Measurements from ENCODE around the gene ZSCAN16. TPM values are rescaled to one million over a fixed set of nuclear protein-coding genes. Genes with fewer than 3 reads are reported as not detected.

ZSCAN16 gene
- total and polyA plus RNA-seq, 2 of the 13 experiments (the other 11 are each of a cell fraction or from before 2014, with no cell fraction given), result 5.7 to 12.7 TPM

DNA sequence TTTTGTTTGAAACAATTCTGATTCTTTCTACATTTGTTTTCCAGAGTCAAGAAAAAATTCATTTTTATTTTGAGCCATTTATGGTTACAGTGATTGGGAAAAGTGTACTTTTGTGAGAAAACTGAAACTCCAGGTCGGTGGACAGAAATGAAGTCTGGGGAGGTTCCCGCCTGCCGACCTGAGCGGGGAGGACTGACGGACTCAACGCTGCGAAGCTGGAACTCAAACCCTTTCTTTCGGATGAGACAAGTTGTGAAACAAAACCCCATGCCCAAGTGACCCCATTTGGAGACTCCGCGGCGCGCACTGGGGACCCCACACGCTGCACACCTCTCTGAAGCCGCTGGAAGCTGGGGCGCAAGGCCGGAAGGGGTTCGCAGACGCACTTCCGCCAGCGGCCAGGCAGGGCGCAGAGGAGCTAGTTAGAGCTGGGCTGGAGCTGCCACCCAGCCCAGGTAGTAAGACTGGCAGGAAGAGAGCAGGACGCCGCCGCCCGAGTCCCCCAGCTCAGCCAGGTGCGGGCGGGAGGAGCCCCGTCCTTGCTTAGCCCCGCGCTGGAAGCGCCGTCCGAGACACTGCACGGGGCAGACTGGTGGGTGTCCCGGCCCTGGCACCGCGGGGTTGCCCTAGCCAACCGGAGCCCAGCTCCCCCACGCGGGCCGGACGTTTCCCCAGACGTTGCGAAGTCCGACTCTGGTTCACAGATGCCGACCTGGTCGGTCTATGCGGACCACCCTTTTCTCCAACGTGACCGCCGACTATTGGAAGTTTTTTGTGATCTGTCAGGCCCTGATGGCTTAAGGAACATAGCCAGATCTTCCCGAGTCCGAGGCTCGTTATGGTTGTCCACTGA lies 19.8 kb upstream of the ZSCAN16 start (continued):
- no peak; the same call in 1 of the 2 replicates for TF ChIP-seq ZNF616 (CRISPR knock-in tag; IDR thresholded peaks at IDR 0.05; ENCODE audit: low read depth)
- TF ChIP-seq HMGXB4 (CRISPR knock-in tag; IDR thresholded peaks at IDR 0.05; ENCODE audit: borderline replicate concordance in 1 of 2, low read depth in 1 of 2), result peak; percentile 97 to 99
- 0 out of 2 replicates have a peak, but pooled peaks have one; percentile 14 for TF ChIP-seq RCOR2 (CRISPR knock-in tag; IDR thresholded peaks at IDR 0.05)
- no peak for TF ChIP-seq ZNF496 (CRISPR knock-in tag; IDR thresholded peaks at IDR 0.05; ENCODE audit: insufficient replicate concordance)
- no peak for TF ChIP-seq ZNF75D (CRISPR knock-in tag; IDR thresholded peaks at IDR 0.05; ENCODE audit: borderline replicate concordance)
- no peak for TF ChIP-seq ZNF326 (CRISPR knock-in tag; IDR thresholded peaks at IDR 0.05; ENCODE audit: borderline replicate concordance)
- TF ChIP-seq AGO2 (optimal IDR thresholded peaks at IDR 0.05; ENCODE audit: low read depth, low read length), result peak; percentile 88
- peak; percentile 88 for TF ChIP-seq ZNF274 (CRISPR knock-in tag; IDR thresholded peaks at IDR 0.05)
- peak; percentile 94 for TF ChIP-seq ZNF891 (CRISPR knock-in tag; IDR thresholded peaks at IDR 0.05)
- TF ChIP-seq ZNF589 (CRISPR knock-in tag; conservative IDR thresholded peaks at IDR 0.05), result no peak
- peak; percentile 94 for TF ChIP-seq POLR2AphosphoS5 (IDR thresholded peaks at IDR 0.05; ENCODE audit: low read depth, low read length)
- TF ChIP-seq NBN (conservative IDR thresholded peaks at IDR 0.05), result no peak
- TF ChIP-seq ZFP90 (CRISPR knock-in tag; IDR thresholded peaks at IDR 0.05; ENCODE audit: borderline replicate concordance), result peak; percentile 87
- TF ChIP-seq ZNF674 (CRISPR knock-in tag; IDR thresholded peaks at IDR 0.05; ENCODE audit: low read depth), result peak; percentile 82; the same call in 1 of the 2 replicates
- TF ChIP-seq ATF6 (CRISPR knock-in tag; conservative IDR thresholded peaks at IDR 0.05), result no peak; the same call in 1 of the 2 replicates
- TF ChIP-seq SP1 (IDR thresholded peaks at IDR 0.05), result no peak
- TF ChIP-seq SP1 (CRISPR knock-in tag; IDR thresholded peaks at IDR 0.05), result peak; percentile 53; the same call in 1 of the 2 replicates
- TF ChIP-seq EHMT2 (IDR thresholded peaks at IDR 0.05; ENCODE audit: borderline replicate concordance, low read depth, low read length), result peak; percentile 25; the same call in 1 of the 2 replicates
- TF ChIP-seq NFKBIZ (CRISPR knock-in tag; IDR thresholded peaks at IDR 0.05), result 0 out of 2 replicates have a peak, but pooled peaks have one; percentile 65
- peak; percentile 95 for TF ChIP-seq IRF2 (CRISPR knock-in tag; IDR thresholded peaks at IDR 0.05)
- no peak for TF ChIP-seq MIER2 (CRISPR knock-in tag; IDR thresholded peaks at IDR 0.05)
- peak; percentile 88; the same call in 1 of the 2 replicates for TF ChIP-seq TOE1 (CRISPR knock-in tag; IDR thresholded peaks at IDR 0.05)
- TF ChIP-seq TP53 (CRISPR knock-in tag; conservative IDR thresholded peaks at IDR 0.05), result 0 out of 2 replicates have a peak, but pooled peaks have one; percentile 44
- TF ChIP-seq NCOA2 (CRISPR knock-in tag; IDR thresholded peaks at IDR 0.05), result no peak
- TF ChIP-seq RBM22 (optimal IDR thresholded peaks at IDR 0.05; ENCODE audit: low read length), result peak; percentile 42
- TF ChIP-seq FOXJ3 (CRISPR knock-in tag; IDR thresholded peaks at IDR 0.05; ENCODE audit: borderline replicate concordance), result peak; percentile 43; the same call in 1 of the 2 replicates
- TF ChIP-seq ZNF34 (CRISPR knock-in tag; IDR thresholded peaks at IDR 0.05; ENCODE audit: borderline replicate concordance), result peak; percentile 77; the same call in 1 of the 2 replicates
- TF ChIP-seq RARA (CRISPR knock-in tag; IDR thresholded peaks at IDR 0.05), result no peak; the same call in 1 of the 2 replicates
